SIG-M5 (cell line): ENCODE measurements around the gene FAM234B.
"Not testable (repeated sequence)": the region's sequence is repeated elsewhere in the genome, so short reads cannot be mapped to it uniquely, and the experiment has no call there.

Experiments used
- DNase-seq: peaks from one replicate; lab custom pipeline; 2025; lab: John Stamatoyannopoulos, UW

Gene FAM234B

GRCh38 chr12:13023811-13024530 is 20.2 kb upstream of the FAM234B start:
- DNase-seq: no peak

- no peak for DNase-seq
Observed at GRCh38 chr12:13024531-13024916, 19.7 kb upstream of the FAM234B start.

GRCh38 chr12:13026286-13026685 is 17.9 kb upstream of the FAM234B start:
- no peak for DNase-seq

- no peak for DNase-seq
Observed at GRCh38 chr12:13027032-13027431, 17.1 kb upstream of the FAM234B start.

- no peak for DNase-seq
Observed at GRCh38 chr12:13027508-13027907, 16.7 kb upstream of the FAM234B start.

GRCh38 chr12:13028825-13029570 is 15.2 kb upstream of the FAM234B start:
- DNase-seq: no peak

GRCh38 chr12:13030541-13031291 is 13.5 kb upstream of the FAM234B start:
- DNase-seq: no peak

GRCh38 chr12:13032164-13032563 is 12.0 kb upstream of the FAM234B start:
- no peak for DNase-seq

GRCh38 chr12:13033476-13033875 is 10.7 kb upstream of the FAM234B start:
- DNase-seq: no peak

GRCh38 chr12:13035335-13035734 is 8.8 kb upstream of the FAM234B start:
- DNase-seq: not testable (repeated sequence)

GRCh38 chr12:13036881-13037280 is 7.3 kb upstream of the FAM234B start:
- no peak for DNase-seq

- DNase-seq: no peak
Observed at GRCh38 chr12:13038491-13039161, 5.6 kb upstream of the FAM234B start.

GRCh38 chr12:13039328-13039956 is 4.7 kb upstream of the FAM234B start:
- DNase-seq: no peak

- DNase-seq: no peak
Observed at GRCh38 chr12:13041224-13041623, 3.0 kb upstream of the FAM234B start.

GRCh38 chr12:13042666-13043230 is 1.4 kb upstream of the FAM234B start:
- DNase-seq: no peak

- DNase-seq: no peak
Observed at GRCh38 chr12:13044906-13045299, 722 bp downstream of the FAM234B start.

- no peak for DNase-seq
Observed at GRCh38 chr12:13045816-13046215, 1.6 kb downstream of the FAM234B start.

GRCh38 chr12:13046964-13047363 is 2.8 kb downstream of the FAM234B start:
- no peak for DNase-seq

- no peak for DNase-seq
Observed at GRCh38 chr12:13049816-13050215, 5.6 kb downstream of the FAM234B start.

GRCh38 chr12:13052421-13052820 is 8.2 kb downstream of the FAM234B start:
- DNase-seq: no peak

- DNase-seq: not testable (repeated sequence)
Observed at GRCh38 chr12:13053617-13054016, 9.4 kb downstream of the FAM234B start.
